ENCODE data around the gene GINS2. TPM values are rescaled to one million over a fixed set of nuclear protein-coding genes. Genes with fewer than 3 reads are reported as not detected.
A peak's percentile ranks its signal among the peaks of the same experiment; 100 is the strongest.

Gene GINS2
- total RNA-seq, 4 donors from 2014 or later = 1.00 to 4.4 (median 1.2) TPM; not detected in 1

GRCh38 chr16:85646976-85647375, 41.8 kb downstream of the GINS2 start:
- H3K27ac ChIP-seq = no peak overlapping the region
- WGBS, 2 donors (ENCODE audit: low coverage in 1 of 2) = 93 to 100% methylated on average over 1 to 14 of the region's 15 CpGs
- intact Hi-C loops (cut with DNase I; ENCODE audit: low total_unique reads) = no loop called here
- peaks cover 0 to 6% (median 0%) of the 10 kb centered on the region in 4 donors for H3K36me3 ChIP-seq
- TF ChIP-seq POLR2A (IDR thresholded peaks at IDR 0.05) = no peak
- no peak for TF ChIP-seq CTCF (IDR thresholded peaks at IDR 0.05)
- no peak for TF ChIP-seq EP300 (IDR thresholded peaks at IDR 0.05; ENCODE audit: low read depth)
- no peak for TF ChIP-seq POLR2AphosphoS5 (IDR thresholded peaks at IDR 0.05)
- no peaks in the 10 kb centered on the region for H3K9me3 ChIP-seq
- no peak overlapping the region for H3K4me3 ChIP-seq
- no peak for DNase-seq
- in situ Hi-C loops (cut with MboI; ENCODE audit: low pct_ligation_motif_present in 1 of 4, low pct_unique_long_range_greater_than_20kb in 1 of 4, low sequenced_read_pairs in 3 of 4) = no loop called here
- H3K4me1 ChIP-seq = peaks cover 11 to 56% (median 51%) of the 10 kb centered on the region in 4 donors
- no peaks in the 10 kb centered on the region for H3K27me3 ChIP-seq

- H3K36me3 ChIP-seq = peaks cover 0 to 6% (median 0%) of the 10 kb centered on the region in 4 donors
- TF ChIP-seq POLR2AphosphoS5 (IDR thresholded peaks at IDR 0.05) (no peak), CTCF (IDR thresholded peaks at IDR 0.05) (no peak), EP300 (IDR thresholded peaks at IDR 0.05; ENCODE audit: low read depth) (no peak), POLR2A (IDR thresholded peaks at IDR 0.05) (no peak)
- H3K4me1 ChIP-seq = peaks cover 11 to 56% (median 51%) of the 10 kb centered on the region in 4 donors
- H3K9me3 ChIP-seq = no peaks in the 10 kb centered on the region
- intact Hi-C loops (cut with DNase I; ENCODE audit: low total_unique reads) = no loop called here
- H3K4me3 ChIP-seq = no peak overlapping the region
- no peaks in the 10 kb centered on the region for H3K27me3 ChIP-seq
- WGBS, 2 donors (ENCODE audit: low coverage in 1 of 2) = 90 to 92% methylated on average over 6 to 9 of the region's 17 CpGs
- DNase-seq = no peak
- in situ Hi-C loops (cut with MboI; ENCODE audit: low pct_ligation_motif_present in 1 of 4, low pct_unique_long_range_greater_than_20kb in 1 of 4, low sequenced_read_pairs in 3 of 4) = no loop called here
- no peak overlapping the region for H3K27ac ChIP-seq
Observed at GRCh38 chr16:85646358-85646907, 42.3 kb downstream of the GINS2 start.

- Histone ChIP-seq H3K9me3 (no peaks in the 10 kb centered on the region), H3K36me3 (peaks cover 0 to 2% (median 0%) of the 10 kb centered on the region in 4 donors), H3K4me3 (no peak overlapping the region), H3K27me3 (no peaks in the 10 kb centered on the region), H3K27ac (peak overlapping the region; percentile 1 to 69 (median 32)), H3K4me1 (peaks cover 11 to 52% (median 47%) of the 10 kb centered on the region in 4 donors)
- no peak for TF ChIP-seq CTCF (IDR thresholded peaks at IDR 0.05)
- no peak for TF ChIP-seq POLR2AphosphoS5 (IDR thresholded peaks at IDR 0.05)
- TF ChIP-seq EP300 (IDR thresholded peaks at IDR 0.05; ENCODE audit: low read depth) = no peak
- no peak for TF ChIP-seq POLR2A (IDR thresholded peaks at IDR 0.05)
- WGBS, 2 donors (ENCODE audit: low coverage in 1 of 2) = 64% methylated on average over 19 of the region's 19 CpGs; no CpG with 5 or more reads in 1 of the 2 donors
- in situ Hi-C loops (cut with MboI; ENCODE audit: low pct_ligation_motif_present in 1 of 4, low pct_unique_long_range_greater_than_20kb in 1 of 4, low sequenced_read_pairs in 3 of 4) = no loop called here
- DNase-seq = peak; percentile 54
- intact Hi-C loops (cut with DNase I; ENCODE audit: low total_unique reads) = no loop called here
Observed at GRCh38 chr16:85645021-85645589, 43.6 kb downstream of the GINS2 start.

GRCh38 chr16:85644093-85644712, 44.6 kb downstream of the GINS2 start:
- H3K4me1 ChIP-seq = peaks cover 11 to 55% (median 49%) of the 10 kb centered on the region in 4 donors

More at GRCh38 chr16:85644093-85644712, 44.6 kb downstream of the GINS2 start:
- Histone ChIP-seq H3K27ac (peak overlapping the region in 2 of 4 donors; percentile 3 to 69), H3K9me3 (no peaks in the 10 kb centered on the region), H3K36me3 (no peaks in the 10 kb centered on the region), H3K27me3 (no peaks in the 10 kb centered on the region), H3K4me3 (no peak overlapping the region)
- DNase-seq = no peak
- in situ Hi-C loops (cut with MboI; ENCODE audit: low pct_ligation_motif_present in 1 of 4, low pct_unique_long_range_greater_than_20kb in 1 of 4, low sequenced_read_pairs in 3 of 4) (no loop called here), intact Hi-C loops (cut with DNase I; ENCODE audit: low total_unique reads) (no loop called here)
- WGBS, 2 donors (ENCODE audit: low coverage in 1 of 2) = 90 to 94% methylated on average over 6 to 21 of the region's 21 CpGs
- TF ChIP-seq EP300 (IDR thresholded peaks at IDR 0.05; ENCODE audit: low read depth) (no peak), POLR2A (IDR thresholded peaks at IDR 0.05) (no peak), CTCF (IDR thresholded peaks at IDR 0.05) (no peak), POLR2AphosphoS5 (IDR thresholded peaks at IDR 0.05) (no peak)

All from transverse colon (tissue), 4 donors.